ENCODE results near the gene MORC4.

The MORC4 gene

GRCh38 chrX:106939566-106939965, 60.4 kb downstream of the MORC4 start:
- Histone ChIP-seq H3K4me2 (no peak overlapping the region), H3K27me3 (ENCODE audit: insufficient read depth, low read depth) (no peaks in the 10 kb centered on the region), H3K36me3 (ENCODE audit: insufficient read depth) (no peaks in the 10 kb centered on the region), H3K9ac (no peak overlapping the region), H2AFZ (ENCODE audit: low read depth) (no peak overlapping the region), H4K20me1 (ENCODE audit: insufficient read depth) (no peaks in the 10 kb centered on the region), H3K4me3 (IDR thresholded peaks at IDR 0.05; ENCODE audit: insufficient read depth, low read depth, low read length) (no peak overlapping the region), H3K4me1 (ENCODE audit: low read depth, poor library complexity, severe bottlenecking) (no peaks in the 10 kb centered on the region), H3K27ac (no peak overlapping the region), H3K79me2 (ENCODE audit: insufficient read depth, low read depth) (no peaks in the 10 kb centered on the region)
- TF ChIP-seq CTCF (conservative IDR thresholded peaks at IDR 0.05; ENCODE audit: low read depth, low read length) = no peak

- Histone ChIP-seq H3K4me1 (ENCODE audit: low read depth, poor library complexity, severe bottlenecking) (no peaks in the 10 kb centered on the region), H3K27me3 (ENCODE audit: insufficient read depth, low read depth) (no peaks in the 10 kb centered on the region)
- TF ChIP-seq CTCF (conservative IDR thresholded peaks at IDR 0.05; ENCODE audit: low read depth, low read length) = no peak
These were observed 63.8 kb downstream of the MORC4 start for GRCh38 chrX:106936246-106936645.

GRCh38 chrX:106935175-106935574, 64.8 kb downstream of the MORC4 start:
- no peak overlapping the region for H2AFZ ChIP-seq (ENCODE audit: low read depth)

More at GRCh38 chrX:106936246-106936645, 63.8 kb downstream of the MORC4 start:
- Histone ChIP-seq H4K20me1 (ENCODE audit: insufficient read depth) (no peaks in the 10 kb centered on the region), H3K4me3 (IDR thresholded peaks at IDR 0.05; ENCODE audit: insufficient read depth, low read depth, low read length) (no peak overlapping the region), H3K79me2 (ENCODE audit: insufficient read depth, low read depth) (no peaks in the 10 kb centered on the region), H3K27ac (no peak overlapping the region), H3K36me3 (ENCODE audit: insufficient read depth) (no peaks in the 10 kb centered on the region), H3K4me2 (no peak overlapping the region), H2AFZ (ENCODE audit: low read depth) (no peak overlapping the region), H3K9ac (no peak overlapping the region)

GRCh38 chrX:106933538-106933961, 66.5 kb downstream of the MORC4 start:
- no peak overlapping the region for H2AFZ ChIP-seq (ENCODE audit: low read depth)
- H3K27ac ChIP-seq = no peak overlapping the region
- H4K20me1 ChIP-seq (ENCODE audit: insufficient read depth) = no peaks in the 10 kb centered on the region
- no peak overlapping the region for H3K4me3 ChIP-seq (IDR thresholded peaks at IDR 0.05; ENCODE audit: insufficient read depth, low read depth, low read length)
- no peaks in the 10 kb centered on the region for H3K4me1 ChIP-seq (ENCODE audit: low read depth, poor library complexity, severe bottlenecking)
- H3K4me2 ChIP-seq = no peak overlapping the region
- TF ChIP-seq CTCF (conservative IDR thresholded peaks at IDR 0.05; ENCODE audit: low read depth, low read length) = no peak
- H3K9ac ChIP-seq = no peak overlapping the region
- H3K36me3 ChIP-seq (ENCODE audit: insufficient read depth) = no peaks in the 10 kb centered on the region
- no peaks in the 10 kb centered on the region for H3K79me2 ChIP-seq (ENCODE audit: insufficient read depth, low read depth)
- no peaks in the 10 kb centered on the region for H3K27me3 ChIP-seq (ENCODE audit: insufficient read depth, low read depth)

More at GRCh38 chrX:106935175-106935574, 64.8 kb downstream of the MORC4 start:
- no peaks in the 10 kb centered on the region for H3K36me3 ChIP-seq (ENCODE audit: insufficient read depth)
- H3K4me3 ChIP-seq (IDR thresholded peaks at IDR 0.05; ENCODE audit: insufficient read depth, low read depth, low read length) = no peak overlapping the region
- H3K27me3 ChIP-seq (ENCODE audit: insufficient read depth, low read depth) = no peaks in the 10 kb centered on the region
- no peak overlapping the region for H3K4me2 ChIP-seq
- H3K9ac ChIP-seq = no peak overlapping the region
- no peaks in the 10 kb centered on the region for H3K4me1 ChIP-seq (ENCODE audit: low read depth, poor library complexity, severe bottlenecking)
- no peaks in the 10 kb centered on the region for H4K20me1 ChIP-seq (ENCODE audit: insufficient read depth)
- no peak overlapping the region for H3K27ac ChIP-seq
- no peaks in the 10 kb centered on the region for H3K79me2 ChIP-seq (ENCODE audit: insufficient read depth, low read depth)
- no peak for TF ChIP-seq CTCF (conservative IDR thresholded peaks at IDR 0.05; ENCODE audit: low read depth, low read length)
